HepG2 (cell line): ENCODE results near the gene TGM1. TPM values are rescaled to one million over a fixed set of nuclear protein-coding genes. Genes with fewer than 3 reads are reported as not detected.

Source experiments
- CCAR2 ChIP-seq: fragments of 200-400 bp; formaldehyde crosslinking; optimal IDR thresholded peaks from 2 replicates; pipeline ENCODE3; 2018; ENCODE audit warnings: low read depth, mild to moderate bottlenecking, low read length, moderate library complexity
- HNRNPL ChIP-seq: fragments of 200-400 bp; formaldehyde crosslinking; IDR thresholded peaks from 2 replicates; pipeline ENCODE4 v1.6.1; 2017; ENCODE audit warnings: mild to moderate bottlenecking, low read depth, low read length
- MBD4 ChIP-seq: IDR thresholded peaks from 2 replicates; pipeline ENCODE4 v1.6.1; 2012; ENCODE audit warnings: low read length, inconsistent platforms, borderline replicate concordance
- NFE2 ChIP-seq: sonication (generic); formaldehyde crosslinking; IDR thresholded peaks from 2 replicates; pipeline ENCODE4 v1.4.0; 2020; ENCODE audit warnings: missing genetic modification reagents
- NFIB ChIP-seq: sonication (generic); formaldehyde crosslinking; IDR thresholded peaks from 2 replicates; pipeline ENCODE4 v1.9.0; 2021; ENCODE audit warnings: missing genetic modification reagents, mild to moderate bottlenecking, borderline replicate concordance
- POLR2AphosphoS5 ChIP-seq: IDR thresholded peaks from 2 replicates; pipeline ENCODE4 v1.6.1; 2012; ENCODE audit warnings: low read depth, low read length
- POLR2G ChIP-seq: fragments of 200-400 bp; formaldehyde crosslinking; IDR thresholded peaks from 2 replicates; pipeline ENCODE4 v1.6.1; 2018; ENCODE audit warnings: mild to moderate bottlenecking, low read depth, low read length, moderate library complexity
- SSRP1 ChIP-seq: IDR thresholded peaks from 2 replicates; pipeline ENCODE4 v1.6.1; 2016; ENCODE audit warnings: control low read depth
- STAT6 ChIP-seq: sonication (generic); formaldehyde crosslinking; IDR thresholded peaks from 2 replicates; pipeline ENCODE4 v1.4.0; 2020; ENCODE audit warnings: missing genetic modification reagents, mild to moderate bottlenecking, borderline replicate concordance
- TIGD3 ChIP-seq: sonication (generic); formaldehyde crosslinking; IDR thresholded peaks from 2 replicates; pipeline ENCODE4 v1.5.1; 2020; ENCODE audit warnings: mild to moderate bottlenecking, missing genetic modification reagents, borderline replicate concordance
- ZNF276 ChIP-seq: sonication (generic); formaldehyde crosslinking; IDR thresholded peaks from 2 replicates; pipeline ENCODE4 v1.4.0; 2020; ENCODE audit warnings: mild to moderate bottlenecking, low read depth, missing genetic modification reagents
- ZNF382 ChIP-seq: sonication (generic); formaldehyde crosslinking; IDR thresholded peaks from 2 replicates; pipeline ENCODE4 v1.5.0; 2020; ENCODE audit warnings: missing genetic modification reagents, mild to moderate bottlenecking, borderline replicate concordance
- ZNF546 ChIP-seq: sonication (generic); formaldehyde crosslinking; conservative IDR thresholded peaks from 2 replicates; pipeline ENCODE4 v1.8.1; 2023; ENCODE audit warnings: mild to moderate bottlenecking, missing genetic modification reagents
- ZNF609 ChIP-seq: sonication (generic); formaldehyde crosslinking; IDR thresholded peaks from 2 replicates; pipeline ENCODE4 v1.4.0; 2020; ENCODE audit warnings: mild to moderate bottlenecking, missing genetic modification reagents, borderline replicate concordance
- ZNF747 ChIP-seq: sonication (generic); formaldehyde crosslinking; IDR thresholded peaks from 2 replicates; pipeline ENCODE4 v1.8.1; 2023; ENCODE audit warnings: missing genetic modification reagents, mild to moderate bottlenecking, borderline replicate concordance
- ZSCAN22 ChIP-seq: sonication (generic); formaldehyde crosslinking; IDR thresholded peaks from 2 replicates; pipeline ENCODE4 v1.4.0; 2020; ENCODE audit warnings: mild to moderate bottlenecking, missing genetic modification reagents
- polyA plus RNA-seq, 8 experiments: library from polyadenylated mRNA; depleted of rRNA in 3 of 8; stranded (reverse) in 7 of 8; unstranded in 1 of 8; fragments of >200 nt; fragmentation: Illumina TruSeq in 4 of 8; extraction: Trizol in 4 of 8; gene quantifications; 2 replicates each; pipeline versions ENCODE4 v1.2.1 to v1.2.3, GENCODE V29; 2011 to 2016; ENCODE audit warnings: low read depth in 4 of 8, missing spikeins in 1 of 8, mixed read lengths in 1 of 8; ENCODE audit not compliant: insufficient read depth in 1 of 8
- total RNA-seq, 5 experiments: library from RNA; depleted of rRNA; stranded (reverse); fragments of >200 nt; fragmentation: Illumina TruSeq; extraction: Trizol; gene quantifications; 2 replicates each; pipeline ENCODE4 v1.2.3, GENCODE V29; 2016; ENCODE audit warnings: low read depth in 1 of 5

Gene TGM1
- total and polyA plus RNA-seq, 2 of the 13 experiments (the other 11 are each of a cell fraction or from before 2014, with no cell fraction given): 3.2 to 10.6 TPM

GRCh38 chr14:24236689-24237462 lies 26.1 kb downstream of the TGM1 start (continued):
- peak; percentile 51; the same call in 1 of the 2 replicates for TF ChIP-seq ZNF609 (CRISPR knock-in tag)
- peak; percentile 56; the same call in 1 of the 2 replicates for TF ChIP-seq POLR2G
- TF ChIP-seq NFE2 (CRISPR knock-in tag): no peak
- no peak for TF ChIP-seq ZNF382 (CRISPR knock-in tag)
- TF ChIP-seq HNRNPL: no peak
- no peak for TF ChIP-seq STAT6 (CRISPR knock-in tag)
- no peak for TF ChIP-seq ZSCAN22 (CRISPR knock-in tag)
- peak; percentile 39 for TF ChIP-seq POLR2AphosphoS5
- TF ChIP-seq MBD4: no peak
- TF ChIP-seq ZNF276 (CRISPR knock-in tag): 0 out of 2 replicates have a peak, but pooled peaks have one; percentile 35
- peak; percentile 90 for TF ChIP-seq SSRP1 (CRISPR knock-in tag)
- TF ChIP-seq CCAR2: peak; percentile 58
- TF ChIP-seq ZNF747 (CRISPR knock-in tag): no peak
- 0 out of 2 replicates have a peak, but pooled peaks have one; percentile 35 for TF ChIP-seq TIGD3
- TF ChIP-seq NFIB: 0 out of 2 replicates have a peak, but pooled peaks have one; percentile 47
- TF ChIP-seq ZNF546 (CRISPR knock-in tag): no peak
